Measurements from ENCODE around the gene SLC25A14.
"Not testable (repeated sequence)": the region's sequence is repeated elsewhere in the genome, so short reads cannot be mapped to it uniquely, and the experiment has no call there.

SLC25A14 gene

GRCh38 chrX:130330706-130331105 lies 9.0 kb upstream of the SLC25A14 start:
- Mint-ChIP-seq H3K36me3 (ENCODE audit: insufficient read depth) (peaks cover 3% of the 10 kb centered on the region), H3K27ac (no peak overlapping the region), H3K4me1 (ENCODE audit: low read depth in 2 of 2) (no peaks in the 10 kb centered on the region), H3K4me3 (no peak overlapping the region), H3K9me3 (no peaks in the 10 kb centered on the region), H3K27me3 (peaks cover 14 to 29% of the 10 kb centered on the region in 2 donors)
- ATAC-seq (replicated peaks) (peak; percentile 51), DNase-seq (peak in 2 of 3 experiments; percentile 5 to 14)

- Mint-ChIP-seq H3K4me3 (no peak overlapping the region), H3K9me3 (no peaks in the 10 kb centered on the region), H3K4me1 (ENCODE audit: low read depth in 2 of 2) (peaks cover 17 to 21% of the 10 kb centered on the region in 2 donors), H3K27me3 (no peaks in the 10 kb centered on the region), H3K36me3 (ENCODE audit: insufficient read depth) (peaks cover 6% of the 10 kb centered on the region), H3K27ac (no peak overlapping the region)
- DNase-seq (no peak), ATAC-seq (replicated peaks) (no peak)
Measured at GRCh38 chrX:130336531-130336930, 3.2 kb upstream of the SLC25A14 start.

DNA sequence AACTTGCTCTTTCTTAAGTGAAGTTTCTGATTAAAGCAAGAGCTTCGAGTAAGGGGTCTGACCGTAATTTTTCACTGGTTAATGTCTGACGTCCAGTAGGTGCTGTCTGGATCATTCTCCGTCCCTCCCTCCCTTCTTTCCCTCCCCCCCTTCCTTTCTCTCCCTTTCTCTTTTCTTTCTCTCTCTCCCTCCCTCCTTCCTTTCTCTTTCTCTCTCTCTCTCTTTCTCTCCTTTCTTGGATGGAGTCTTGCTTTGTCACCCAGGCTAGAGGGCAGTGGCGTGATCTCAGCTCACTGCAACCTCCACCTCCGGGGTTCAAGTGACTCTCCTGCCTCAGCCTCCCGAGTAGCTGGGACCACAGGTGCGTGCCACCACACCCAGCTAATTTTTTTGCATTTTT lies 850 bp upstream of the SLC25A14 start:
- DNase-seq; H3K9me3 Mint-ChIP-seq; ATAC-seq (replicated peaks); H3K27me3 Mint-ChIP-seq; H3K36me3 Mint-ChIP-seq (ENCODE audit: insufficient read depth): not testable (repeated sequence)
- peak overlapping the region; percentile 96 to 99 for H3K4me3 Mint-ChIP-seq
- peak overlapping the region in 1 of 2 donors; percentile 91 for H3K27ac Mint-ChIP-seq
- peaks cover 17 to 21% of the 10 kb centered on the region in 2 donors for H3K4me1 Mint-ChIP-seq (ENCODE audit: low read depth in 2 of 2)

GRCh38 chrX:130340271-130340670 lies 552 bp downstream of the SLC25A14 start:
- DNase-seq: no peak
- peak overlapping the region; percentile 91 to 92 for H3K27ac Mint-ChIP-seq
- peak overlapping the region; percentile 96 to 99 for H3K4me3 Mint-ChIP-seq
- H3K9me3 Mint-ChIP-seq: no peaks in the 10 kb centered on the region
- no peaks in the 10 kb centered on the region for H3K27me3 Mint-ChIP-seq
- peaks cover 17 to 21% of the 10 kb centered on the region in 2 donors for H3K4me1 Mint-ChIP-seq (ENCODE audit: low read depth in 2 of 2)
- peaks cover 6% of the 10 kb centered on the region for H3K36me3 Mint-ChIP-seq (ENCODE audit: insufficient read depth)
- ATAC-seq (replicated peaks): peak; percentile 3

GRCh38 chrX:130343411-130343810 lies 3.7 kb downstream of the SLC25A14 start:
- DNase-seq (no peak), ATAC-seq (replicated peaks) (no peak)
- Mint-ChIP-seq H3K9me3 (no peaks in the 10 kb centered on the region), H3K4me1 (ENCODE audit: low read depth in 2 of 2) (peaks cover 17 to 21% of the 10 kb centered on the region in 2 donors), H3K27me3 (no peaks in the 10 kb centered on the region), H3K4me3 (no peak overlapping the region), H3K27ac (no peak overlapping the region), H3K36me3 (ENCODE audit: insufficient read depth) (peaks cover 11% of the 10 kb centered on the region)

DNA sequence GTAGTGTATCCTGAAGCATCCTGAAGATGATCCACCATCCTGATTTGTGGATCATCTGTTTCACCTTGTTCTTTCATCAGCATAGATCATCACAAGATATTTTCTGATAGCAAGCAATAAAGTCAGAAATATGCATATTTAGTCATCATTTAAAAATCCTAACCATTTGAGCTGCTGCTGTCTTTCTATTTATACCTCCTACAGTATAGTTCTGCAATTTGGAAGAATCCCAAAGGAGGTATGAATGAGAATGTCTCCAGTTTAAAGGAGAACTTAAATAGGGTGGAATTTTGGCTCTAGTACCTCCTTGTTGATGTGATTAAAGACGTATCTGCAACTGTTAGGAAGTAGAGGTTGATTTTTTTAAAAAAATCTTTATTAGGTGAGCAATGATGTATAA lies 7.6 kb downstream of the SLC25A14 start:
- no peaks in the 10 kb centered on the region for H3K9me3 Mint-ChIP-seq
- DNase-seq: no peak
- H3K27ac Mint-ChIP-seq: no peak overlapping the region
- H3K4me1 Mint-ChIP-seq (ENCODE audit: low read depth in 2 of 2): no peaks in the 10 kb centered on the region
- no peak for ATAC-seq (replicated peaks)
- H3K36me3 Mint-ChIP-seq (ENCODE audit: insufficient read depth): peaks cover 6% of the 10 kb centered on the region
- no peak overlapping the region for H3K4me3 Mint-ChIP-seq
- H3K27me3 Mint-ChIP-seq: no peaks in the 10 kb centered on the region

- no peak for ATAC-seq (replicated peaks)
- H3K9me3 Mint-ChIP-seq: no peaks in the 10 kb centered on the region
- H3K27ac Mint-ChIP-seq: no peak overlapping the region
- no peaks in the 10 kb centered on the region for H3K4me1 Mint-ChIP-seq (ENCODE audit: low read depth in 2 of 2)
- H3K27me3 Mint-ChIP-seq: no peaks in the 10 kb centered on the region
- peaks cover 4% of the 10 kb centered on the region for H3K36me3 Mint-ChIP-seq (ENCODE audit: insufficient read depth)
- no peak overlapping the region for H3K4me3 Mint-ChIP-seq
- no peak for DNase-seq
Measured at GRCh38 chrX:130351567-130351966, 11.8 kb downstream of the SLC25A14 start.

GRCh38 chrX:130352050-130352449 lies 12.3 kb downstream of the SLC25A14 start:
- not testable (repeated sequence) for H3K27me3 Mint-ChIP-seq; H3K4me1 Mint-ChIP-seq (ENCODE audit: low read depth in 2 of 2); H3K4me3 Mint-ChIP-seq; ATAC-seq (replicated peaks); H3K36me3 Mint-ChIP-seq (ENCODE audit: insufficient read depth); DNase-seq; H3K27ac Mint-ChIP-seq; H3K9me3 Mint-ChIP-seq

GRCh38 chrX:130376077-130376476 lies 36.4 kb downstream of the SLC25A14 start:
- DNase-seq: no peak
- Mint-ChIP-seq H3K9me3 (no peaks in the 10 kb centered on the region), H3K4me1 (ENCODE audit: low read depth in 2 of 2) (no peaks in the 10 kb centered on the region), H3K27ac (no peak overlapping the region), H3K27me3 (no peaks in the 10 kb centered on the region), H3K36me3 (ENCODE audit: insufficient read depth) (peaks cover 2% of the 10 kb centered on the region), H3K4me3 (no peak overlapping the region)
- no peak for ATAC-seq (replicated peaks)

- H3K4me1 Mint-ChIP-seq (ENCODE audit: low read depth in 2 of 2): no peaks in the 10 kb centered on the region
- H3K36me3 Mint-ChIP-seq (ENCODE audit: insufficient read depth): no peaks in the 10 kb centered on the region
- H3K4me3 Mint-ChIP-seq: no peak overlapping the region
- H3K27ac Mint-ChIP-seq: no peak overlapping the region
- H3K9me3 Mint-ChIP-seq: no peaks in the 10 kb centered on the region
- DNase-seq: no peak
- no peak for ATAC-seq (replicated peaks)
- H3K27me3 Mint-ChIP-seq: peaks cover 4 to 6% of the 10 kb centered on the region in 2 donors
Measured at GRCh38 chrX:130378024-130378669, 38.4 kb downstream of the SLC25A14 start.

- Mint-ChIP-seq H3K9me3 (no peaks in the 10 kb centered on the region), H3K4me3 (no peak within 1 kb of the TSS), H3K27ac (no peak within 1 kb of the TSS), H3K36me3 (ENCODE audit: insufficient read depth) (no peaks in the 10 kb centered on the region), H3K27me3 (peaks cover 6 to 16% of the 10 kb centered on the region in 2 donors), H3K4me1 (ENCODE audit: low read depth in 2 of 2) (no peaks in the 10 kb centered on the region)
- DNase-seq: no peak
- ATAC-seq (replicated peaks): no peak
Measured at GRCh38 chrX:130385520-130385919, 45.8 kb downstream of the SLC25A14 start, which contains the start of gene GPR119. GPR119 (minus strand) TSS chrX:130385674; CDS start chrX:130385447, 227 bp downstream.

DNA sequence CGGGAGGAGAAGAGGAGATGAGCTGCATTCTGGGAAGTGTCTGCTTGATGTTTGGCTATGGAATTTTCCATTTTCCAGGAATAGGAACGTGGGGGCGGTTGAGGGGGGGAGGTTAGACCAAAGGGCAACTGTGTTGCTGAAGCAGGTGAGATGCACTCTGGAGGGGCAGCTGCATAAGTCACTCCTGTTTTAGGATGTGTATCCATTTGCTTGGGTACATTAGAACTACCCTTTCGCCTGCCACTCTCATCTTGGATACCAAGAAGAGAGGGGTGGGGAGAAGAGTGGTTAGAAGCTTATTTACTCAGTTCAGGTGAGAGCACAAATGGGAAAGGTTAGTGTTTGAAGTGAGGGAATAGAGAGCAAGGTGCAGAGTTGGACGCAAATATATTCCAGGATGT lies 46.7 kb downstream of the SLC25A14 start:
- Mint-ChIP-seq H3K9me3 (no peaks in the 10 kb centered on the region), H3K27me3 (peaks cover 6 to 16% of the 10 kb centered on the region in 2 donors)
- ATAC-seq (replicated peaks): no peak

DNA sequence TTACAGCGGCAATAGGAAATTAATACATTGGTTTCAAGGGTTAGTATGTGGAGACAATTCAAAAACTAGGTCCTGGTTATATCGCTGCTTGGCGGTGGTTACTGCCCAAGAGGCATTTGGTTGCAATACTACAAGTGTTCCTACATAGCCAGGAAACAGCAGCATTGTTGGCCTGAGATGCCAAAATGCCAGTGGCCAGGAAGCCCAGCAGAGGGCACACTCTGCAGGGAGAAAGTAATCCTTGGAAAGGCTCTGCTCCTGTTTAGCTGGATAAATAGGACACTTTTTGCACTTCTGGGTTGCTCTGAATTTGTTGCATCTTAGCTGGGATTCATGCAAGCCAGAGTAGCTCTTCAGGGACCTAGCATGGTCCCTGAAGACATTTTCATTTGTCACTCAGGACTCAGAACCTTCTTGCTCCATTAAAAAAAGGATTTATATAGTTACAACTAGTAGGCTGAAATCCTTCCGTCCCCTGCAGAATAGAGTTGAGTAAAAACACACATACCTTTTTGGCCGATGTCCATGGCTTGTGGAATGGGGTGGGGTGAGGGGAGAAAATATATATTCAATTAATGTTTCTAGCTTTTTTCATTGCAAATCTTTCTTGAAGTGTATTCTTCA lies 53.8 kb downstream of the SLC25A14 start:
- Mint-ChIP-seq H3K4me3 (no peak overlapping the region), H3K36me3 (ENCODE audit: insufficient read depth) (no peaks in the 10 kb centered on the region), H3K27ac (no peak overlapping the region), H3K4me1 (ENCODE audit: low read depth in 2 of 2) (no peaks in the 10 kb centered on the region), H3K27me3 (peaks cover 14 to 25% of the 10 kb centered on the region in 2 donors), H3K9me3 (no peaks in the 10 kb centered on the region)
- DNase-seq: no peak
- ATAC-seq (replicated peaks): no peak

More for the DNA sequence above, 46.7 kb downstream of the SLC25A14 start:
- Mint-ChIP-seq H3K27ac (no peak overlapping the region), H3K36me3 (ENCODE audit: insufficient read depth) (no peaks in the 10 kb centered on the region), H3K4me1 (ENCODE audit: low read depth in 2 of 2) (no peaks in the 10 kb centered on the region), H3K4me3 (no peak overlapping the region)
- DNase-seq: no peak

DNA sequence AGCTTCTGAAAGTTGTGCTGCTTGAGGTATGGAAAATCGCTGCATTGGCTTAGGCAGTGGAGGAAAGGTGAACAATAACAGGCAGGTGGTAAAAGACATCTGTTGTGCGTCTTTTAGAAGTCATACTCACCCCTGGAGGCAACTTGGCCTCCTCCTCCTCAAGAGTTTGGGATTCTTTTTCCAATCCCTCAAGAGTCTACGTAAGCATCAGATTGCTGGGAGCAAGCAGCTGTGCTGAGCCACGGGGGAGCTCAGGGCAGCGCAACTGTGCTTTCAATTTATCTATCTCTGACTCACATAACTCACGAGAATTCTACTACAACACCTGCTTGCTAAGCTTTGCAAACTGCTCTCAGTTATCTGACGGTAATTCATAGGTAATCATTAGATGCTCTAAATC lies 55.6 kb downstream of the SLC25A14 start:
- H3K4me3 Mint-ChIP-seq: no peak overlapping the region
- ATAC-seq (replicated peaks) (no peak), DNase-seq (no peak)
- peaks cover 19 to 28% of the 10 kb centered on the region in 2 donors for H3K27me3 Mint-ChIP-seq
- no peaks in the 10 kb centered on the region for H3K9me3 Mint-ChIP-seq
- H3K4me1 Mint-ChIP-seq (ENCODE audit: low read depth in 2 of 2): no peaks in the 10 kb centered on the region
- no peak overlapping the region for H3K27ac Mint-ChIP-seq
- no peaks in the 10 kb centered on the region for H3K36me3 Mint-ChIP-seq (ENCODE audit: insufficient read depth)

Measured in effector memory CD8-positive, alpha-beta T cell (primary cell).